GM12891 (cell line): Measurements from ENCODE around the gene ZNF575.

Source experiments
- POLR2A ChIP-seq: IDR thresholded peaks from 2 replicates; pipeline ENCODE4 v1.6.1; 2011; ENCODE audit warnings: low read depth, low read length, control low read depth
- POLR2AphosphoS5 ChIP-seq: IDR thresholded peaks from 2 replicates; pipeline ENCODE4 v1.6.1; 2011; ENCODE audit warnings: low read depth, low read length, control low read depth
- POU2F2 ChIP-seq: IDR thresholded peaks from 2 replicates; pipeline ENCODE4 v1.6.1; 2011; ENCODE audit warnings: low read depth, mild to moderate bottlenecking, control low read depth, low read length, moderate library complexity
- SPI1 ChIP-seq: IDR thresholded peaks from 2 replicates; pipeline ENCODE4 v1.6.1; 2011; ENCODE audit warnings: low read depth, low read length, control low read depth
- TAF1 ChIP-seq: IDR thresholded peaks from 2 replicates; pipeline ENCODE4 v1.6.1; 2011; ENCODE audit warnings: low read depth, low read length, control low read depth

GRCh38 chr19:43569657-43570056 is 36.7 kb downstream of the ZNF575 start:
- TF ChIP-seq TAF1 (no peak), POLR2A (no peak), POLR2AphosphoS5 (no peak), SPI1 (no peak), POU2F2 (no peak)
